Chondrocyte (in vitro differentiated cells): ENCODE data around the gene INSIG1. TPM values are rescaled to one million over a fixed set of nuclear protein-coding genes. Genes with fewer than 3 reads are reported as not detected.

ENCODE experiments used
- DNase-seq: peaks from one replicate; pipeline ENCODE4 v3.0.0; 2021; ENCODE audit warnings: mixed read lengths, low spot score
- H3K27ac Mint-ChIP-seq: one replicate; pipeline ENCODE4 v1.8.0; 2021; ENCODE audit warnings: mild to moderate bottlenecking, moderate library complexity, mixed read lengths; ENCODE audit not compliant: unreplicated experiment
- H3K27me3 Mint-ChIP-seq: 2 replicates; pipeline ENCODE4 v1.8.0; 2021; ENCODE audit warnings: low read depth, mixed read lengths
- H3K36me3 Mint-ChIP-seq: 2 replicates; pipeline ENCODE4 v1.8.0; 2021; ENCODE audit warnings: low read depth, mixed read lengths
- H3K4me1 Mint-ChIP-seq: 2 replicates; pipeline ENCODE4 v1.8.0; 2021; ENCODE audit warnings: low read depth, mild to moderate bottlenecking, mixed read lengths
- H3K4me3 Mint-ChIP-seq: one replicate; pipeline ENCODE4 v1.8.0; 2021; ENCODE audit warnings: mild to moderate bottlenecking, moderate library complexity, mixed read lengths; ENCODE audit not compliant: unreplicated experiment
- H3K9me3 Mint-ChIP-seq: 2 replicates; pipeline ENCODE4 v1.8.0; 2021; ENCODE audit warnings: low read depth, mixed read lengths
- CTCF ChIP-seq: fragments of 200-600 bp; sonication (generic); IDR thresholded peaks from 2 replicates; pipeline ENCODE4 v1.5.0; 2021; ENCODE audit warnings: antibody characterized with exemption, mild to moderate bottlenecking, moderate library complexity
- total RNA-seq: library from RNA; stranded (reverse); gene quantifications from 3 replicates; pipeline ENCODE4 v1.2.1, GENCODE V29; 2021

INSIG1 gene
- total RNA-seq, 1 donor from 2014 or later: 31.8 TPM

- Mint-ChIP-seq H3K4me3 (no peak overlapping the region), H3K36me3 (no peaks in the 10 kb centered on the region), H3K27me3 (peaks cover 77% of the 10 kb centered on the region), H3K27ac (no peak overlapping the region), H3K4me1 (no peaks in the 10 kb centered on the region), H3K9me3 (no peaks in the 10 kb centered on the region)
- DNase-seq: no peak
- no peak for TF ChIP-seq CTCF
Observed at GRCh38 chr7:155355745-155356144, 58.1 kb downstream of the INSIG1 start.

GRCh38 chr7:155356323-155357105, 58.8 kb downstream of the INSIG1 start:
- TF ChIP-seq CTCF: peak; percentile 79
- H3K4me3 Mint-ChIP-seq: no peak overlapping the region
- H3K27me3 Mint-ChIP-seq: peaks cover 78% of the 10 kb centered on the region

GRCh38 chr7:155357573-155358041, 59.9 kb downstream of the INSIG1 start:
- Mint-ChIP-seq H3K36me3 (no peaks in the 10 kb centered on the region), H3K4me1 (no peaks in the 10 kb centered on the region), H3K27me3 (peaks cover 79% of the 10 kb centered on the region), H3K27ac (no peak overlapping the region), H3K4me3 (no peak overlapping the region), H3K9me3 (no peaks in the 10 kb centered on the region)
- TF ChIP-seq CTCF: no peak
- DNase-seq: no peak

More at GRCh38 chr7:155356323-155357105, 58.8 kb downstream of the INSIG1 start:
- Mint-ChIP-seq H3K4me1 (no peaks in the 10 kb centered on the region), H3K9me3 (no peaks in the 10 kb centered on the region), H3K27ac (no peak overlapping the region), H3K36me3 (no peaks in the 10 kb centered on the region)
- DNase-seq: no peak

GRCh38 chr7:155358066-155358947, 60.6 kb downstream of the INSIG1 start:
- H3K9me3 Mint-ChIP-seq: no peaks in the 10 kb centered on the region
- H3K27ac Mint-ChIP-seq: no peak overlapping the region
- DNase-seq: peak; percentile 92
- no peak for TF ChIP-seq CTCF
- H3K27me3 Mint-ChIP-seq: peaks cover 80% of the 10 kb centered on the region
- H3K36me3 Mint-ChIP-seq: no peaks in the 10 kb centered on the region
- no peaks in the 10 kb centered on the region for H3K4me1 Mint-ChIP-seq
- no peak overlapping the region for H3K4me3 Mint-ChIP-seq
